ENCODE measurements around the gene FARS2. TPM values are rescaled to one million over a fixed set of nuclear protein-coding genes. Genes with fewer than 3 reads are reported as not detected.

The FARS2 gene
- total RNA-seq, 4 donors from 2014 or later, result 8.3 to 18.5 (median 13.0) TPM

- Histone ChIP-seq H3K27ac (no peak overlapping the region), H3K27me3 (no peaks in the 10 kb centered on the region), H3K36me3 (no peaks in the 10 kb centered on the region), H3K4me3 (no peak overlapping the region), H3K4me1 (no peaks in the 10 kb centered on the region), H3K9me3 (no peaks in the 10 kb centered on the region)
- no peak for DNase-seq
- WGBS, 2 donors, result 72 to 83% methylated on average over 6 of the region's 6 CpGs
- TF ChIP-seq, protein P1, sequence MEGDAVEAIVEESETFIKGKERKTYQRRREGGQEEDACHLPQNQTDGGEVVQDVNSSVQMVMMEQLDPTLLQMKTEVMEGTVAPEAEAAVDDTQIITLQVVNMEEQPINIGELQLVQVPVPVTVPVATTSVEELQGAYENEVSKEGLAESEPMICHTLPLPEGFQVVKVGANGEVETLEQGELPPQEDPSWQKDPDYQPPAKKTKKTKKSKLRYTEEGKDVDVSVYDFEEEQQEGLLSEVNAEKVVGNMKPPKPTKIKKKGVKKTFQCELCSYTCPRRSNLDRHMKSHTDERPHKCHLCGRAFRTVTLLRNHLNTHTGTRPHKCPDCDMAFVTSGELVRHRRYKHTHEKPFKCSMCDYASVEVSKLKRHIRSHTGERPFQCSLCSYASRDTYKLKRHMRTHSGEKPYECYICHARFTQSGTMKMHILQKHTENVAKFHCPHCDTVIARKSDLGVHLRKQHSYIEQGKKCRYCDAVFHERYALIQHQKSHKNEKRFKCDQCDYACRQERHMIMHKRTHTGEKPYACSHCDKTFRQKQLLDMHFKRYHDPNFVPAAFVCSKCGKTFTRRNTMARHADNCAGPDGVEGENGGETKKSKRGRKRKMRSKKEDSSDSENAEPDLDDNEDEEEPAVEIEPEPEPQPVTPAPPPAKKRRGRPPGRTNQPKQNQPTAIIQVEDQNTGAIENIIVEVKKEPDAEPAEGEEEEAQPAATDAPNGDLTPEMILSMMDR (IDR thresholded peaks at IDR 0.05), result no peak
- no peak for TF ChIP-seq POLR2A (IDR thresholded peaks at IDR 0.05)
- intact Hi-C loops (cut with DNase I), result no loop called here
These were observed 117.0 kb downstream of the FARS2 start for GRCh38 chr6:5378331-5378730.

- TF ChIP-seq POLR2A (IDR thresholded peaks at IDR 0.05), result no peak
- TF ChIP-seq, protein P1 (IDR thresholded peaks at IDR 0.05), result peak in 4 of 6 experiments; percentile 29 to 65 (median 44)
- DNase-seq, result no peak
- intact Hi-C loops (cut with DNase I), result loop anchor here (10.0 kb wide), 1 partner anchor 235 kb away; no protein-coding TSS in a partner anchor
- no peak overlapping the region for H3K27ac ChIP-seq
- no peaks in the 10 kb centered on the region for H3K9me3 ChIP-seq
- H3K27me3 ChIP-seq, result no peaks in the 10 kb centered on the region
- no peak overlapping the region for H3K4me3 ChIP-seq
- no peaks in the 10 kb centered on the region for H3K36me3 ChIP-seq
- H3K4me1 ChIP-seq, result no peaks in the 10 kb centered on the region
- 58 to 61% methylated on average over 3 of the region's 3 CpGs for WGBS, 2 donors
These were observed 118.4 kb downstream of the FARS2 start for GRCh38 chr6:5379647-5380242.

DNA sequence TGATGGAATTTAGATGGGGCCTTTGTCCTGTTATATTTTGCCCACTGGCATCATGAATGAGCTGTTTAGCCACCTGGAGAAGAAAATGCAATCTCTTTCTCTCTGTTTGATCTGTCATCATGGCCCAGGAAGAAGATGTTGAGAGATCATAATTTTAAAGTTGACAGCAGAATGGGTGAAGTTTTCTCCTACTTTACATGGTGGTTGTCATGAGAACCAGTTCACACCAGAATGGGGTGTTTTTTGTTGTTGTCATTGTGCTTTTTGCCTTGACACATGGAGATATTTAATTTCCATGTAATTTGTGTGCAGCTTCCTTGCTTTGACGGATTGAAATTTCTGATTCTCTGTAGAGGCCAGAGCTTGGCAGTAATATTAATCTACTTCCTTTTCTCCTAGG lies 122.5 kb downstream of the FARS2 start:
- Histone ChIP-seq H3K36me3 (no peaks in the 10 kb centered on the region), H3K9me3 (no peaks in the 10 kb centered on the region), H3K4me3 (no peak overlapping the region), H3K4me1 (no peaks in the 10 kb centered on the region), H3K27me3 (no peaks in the 10 kb centered on the region), H3K27ac (no peak overlapping the region)
- TF ChIP-seq POLR2A (IDR thresholded peaks at IDR 0.05), result no peak
- intact Hi-C loops (cut with DNase I), result loop anchor here (10.0 kb wide), 1 partner anchor 239 kb away; no protein-coding TSS in a partner anchor
- WGBS, 2 donors, result 88 to 92% methylated on average over 1 of the region's 1 CpG
- DNase-seq, result no peak

- no peaks in the 10 kb centered on the region for H3K9me3 ChIP-seq
- 88 to 93% methylated on average over 7 of the region's 7 CpGs for WGBS, 2 donors
- TF ChIP-seq, protein P1 (IDR thresholded peaks at IDR 0.05), result no peak
- no peak for TF ChIP-seq POLR2A (IDR thresholded peaks at IDR 0.05)
- no peaks in the 10 kb centered on the region for H3K36me3 ChIP-seq
- intact Hi-C loops (cut with DNase I), result loop anchor here (10.0 kb wide), 1 partner anchor 239 kb away; no protein-coding TSS in a partner anchor
- no peak overlapping the region for H3K4me3 ChIP-seq
- no peaks in the 10 kb centered on the region for H3K4me1 ChIP-seq
- H3K27me3 ChIP-seq, result no peaks in the 10 kb centered on the region
- H3K27ac ChIP-seq, result no peak overlapping the region
- no peak for DNase-seq
These were observed 123.0 kb downstream of the FARS2 start for GRCh38 chr6:5384276-5384675.

DNA sequence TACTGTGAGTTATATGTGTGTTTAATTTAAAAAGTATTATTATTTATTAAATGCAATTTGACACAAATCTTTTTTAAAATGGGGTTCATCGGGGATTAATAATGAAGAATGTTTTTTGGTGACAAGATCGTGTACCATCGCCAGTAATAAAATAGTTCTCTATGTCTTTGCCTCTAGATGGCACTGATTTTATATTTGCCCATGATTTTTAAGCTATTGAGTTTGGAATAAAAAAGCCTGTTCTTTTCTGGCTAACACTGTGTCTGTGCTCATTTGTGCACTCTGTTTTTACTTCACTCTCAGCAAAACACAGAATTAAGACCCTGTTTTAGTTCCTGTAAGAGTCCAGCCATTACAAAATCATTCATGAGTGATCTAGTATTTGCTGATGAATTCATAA lies 127.0 kb downstream of the FARS2 start:
- WGBS, 2 donors, result 84 to 87% methylated on average over 3 of the region's 3 CpGs
- no peaks in the 10 kb centered on the region for H3K9me3 ChIP-seq
- TF ChIP-seq, protein P1 (IDR thresholded peaks at IDR 0.05), result no peak
- TF ChIP-seq POLR2A (IDR thresholded peaks at IDR 0.05), result no peak
- H3K4me1 ChIP-seq, result no peaks in the 10 kb centered on the region
- intact Hi-C loops (cut with DNase I), result loop anchor here (10.0 kb wide), 1 partner anchor 244 kb away; no protein-coding TSS in a partner anchor
- no peak overlapping the region for H3K4me3 ChIP-seq
- H3K27ac ChIP-seq, result no peak overlapping the region
- no peak for DNase-seq
- H3K27me3 ChIP-seq, result no peaks in the 10 kb centered on the region
- H3K36me3 ChIP-seq, result no peaks in the 10 kb centered on the region

All from esophagus squamous epithelium (tissue), 5 donors.